HG03558 (cell line): ENCODE measurements around the gene RNF212.

Experiments used
- ATAC-seq: cut with Tn5 transposase; IDR thresholded peaks from one replicate; pipeline ENCODE4 v1.9.1; 2021; ENCODE audit warnings: moderate number of reproducible peaks; ENCODE audit not compliant: unreplicated experiment; ENCODE audit errors: extremely low read depth

Gene RNF212

DNA sequence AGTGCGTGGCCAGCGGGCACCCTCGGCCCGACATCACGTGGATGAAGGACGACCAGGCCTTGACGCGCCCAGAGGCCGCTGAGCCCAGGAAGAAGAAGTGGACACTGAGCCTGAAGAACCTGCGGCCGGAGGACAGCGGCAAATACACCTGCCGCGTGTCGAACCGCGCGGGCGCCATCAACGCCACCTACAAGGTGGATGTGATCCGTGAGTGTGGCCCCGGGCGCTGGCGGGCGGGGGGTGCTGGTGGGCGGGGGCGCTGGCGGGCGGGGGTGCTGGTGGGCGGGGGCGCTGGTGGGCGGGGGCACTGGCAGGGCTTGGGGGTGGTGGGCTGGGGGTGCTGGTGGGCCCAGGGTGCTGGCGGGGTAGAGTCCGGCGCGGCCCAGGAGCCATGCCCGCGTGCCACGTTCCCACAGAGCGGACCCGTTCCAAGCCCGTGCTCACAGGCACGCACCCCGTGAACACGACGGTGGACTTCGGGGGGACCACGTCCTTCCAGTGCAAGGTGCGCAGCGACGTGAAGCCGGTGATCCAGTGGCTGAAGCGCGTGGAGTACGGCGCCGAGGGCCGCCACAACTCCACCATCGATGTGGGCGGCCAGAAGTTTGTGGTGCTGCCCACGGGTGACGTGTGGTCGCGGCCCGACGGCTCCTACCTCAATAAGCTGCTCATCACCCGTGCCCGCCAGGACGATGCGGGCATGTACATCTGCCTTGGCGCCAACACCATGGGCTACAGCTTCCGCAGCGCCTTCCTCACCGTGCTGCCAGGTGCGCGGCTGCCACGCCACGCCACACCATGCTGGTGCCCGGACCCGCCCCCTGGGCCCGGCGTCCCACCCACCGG is 89.2 kb downstream of the RNF212 start:
- no peak for ATAC-seq

DNA sequence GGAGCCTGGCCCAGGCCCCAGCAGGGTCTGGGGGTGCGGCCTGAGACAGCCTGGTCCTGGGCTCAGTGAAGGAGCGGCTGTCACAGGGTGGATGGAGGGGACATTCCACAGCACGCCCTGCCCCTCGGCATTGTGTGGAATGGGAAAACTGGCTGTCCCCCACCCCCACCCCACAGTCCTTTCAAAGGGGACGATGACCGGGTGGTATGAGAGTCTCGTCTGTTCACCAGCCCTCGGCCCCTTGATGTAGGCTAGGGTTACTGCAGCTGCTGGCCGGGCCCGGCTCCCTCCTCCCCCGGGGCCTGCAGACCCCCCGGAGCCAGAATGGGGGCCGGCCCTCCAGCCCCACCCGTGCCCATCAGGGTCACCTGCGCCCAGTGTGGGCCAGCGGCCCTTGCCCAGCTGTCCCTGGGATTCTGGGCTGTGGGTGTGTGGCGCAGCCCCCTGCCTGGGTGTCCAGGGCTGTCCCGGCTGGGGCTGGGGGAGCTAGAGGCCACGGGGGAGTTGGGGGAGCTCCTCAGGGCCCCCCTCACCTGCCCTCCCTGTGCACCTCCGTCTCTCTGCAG is 90.2 kb downstream of the RNF212 start:
- no peak for ATAC-seq

DNA sequence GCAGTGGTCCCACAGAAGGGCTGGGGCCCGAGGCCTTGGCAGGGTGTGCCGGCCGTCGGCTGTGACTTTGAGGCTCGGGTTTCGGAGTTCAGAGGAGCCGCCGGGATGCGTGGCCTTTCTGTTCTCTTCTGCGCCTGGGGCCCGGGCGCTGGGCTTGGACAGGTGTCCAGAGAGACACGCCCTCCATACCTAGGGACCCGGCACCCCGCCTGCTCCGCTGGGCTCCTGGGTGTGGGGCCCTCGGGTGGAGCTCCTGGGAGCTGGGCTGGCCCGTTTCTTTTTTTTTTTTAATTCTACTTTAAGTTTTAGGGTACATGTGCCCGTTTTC is 90.7 kb downstream of the RNF212 start:
- no peak for ATAC-seq

DNA sequence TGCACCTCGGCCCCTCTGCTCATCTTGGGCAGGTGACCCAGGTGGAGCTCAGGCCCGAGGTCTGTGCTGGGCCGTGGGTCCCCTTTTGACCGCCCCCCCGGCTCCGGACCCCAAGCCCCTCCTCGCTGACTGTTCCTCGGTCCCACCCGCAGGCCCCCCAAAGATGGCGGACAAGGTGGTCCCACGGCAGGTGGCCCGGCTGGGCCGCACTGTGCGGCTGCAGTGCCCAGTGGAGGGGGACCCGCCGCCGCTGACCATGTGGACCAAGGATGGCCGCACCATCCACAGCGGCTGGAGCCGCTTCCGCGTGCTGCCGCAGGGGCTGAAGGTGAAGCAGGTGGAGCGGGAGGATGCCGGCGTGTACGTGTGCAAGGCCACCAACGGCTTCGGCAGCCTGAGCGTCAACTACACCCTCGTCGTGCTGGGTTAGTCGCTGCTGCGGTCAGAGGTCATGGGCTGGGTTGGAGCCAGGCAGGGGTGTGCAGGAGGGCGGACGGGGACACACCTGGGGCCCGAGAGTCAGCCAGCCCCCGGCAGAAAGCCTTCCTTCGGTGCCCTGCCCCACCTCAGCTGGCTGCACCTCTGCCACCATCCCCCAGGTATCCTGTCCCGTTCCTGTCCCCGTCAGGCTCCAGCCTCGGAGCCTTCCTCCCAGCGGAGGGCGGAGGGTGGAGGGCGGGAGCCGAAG is 91.2 kb downstream of the RNF212 start:
- ATAC-seq, result no peak
